NK-92 (cell line): ENCODE data around the gene ITPR2.
"Not testable (repeated sequence)": the region's sequence is repeated elsewhere in the genome, so short reads cannot be mapped to it uniquely, and the experiment has no call there.

ENCODE experiments used
- DNase-seq: peaks from one replicate; lab custom pipeline; 2025; ENCODE audit not compliant: unreplicated experiment; lab: John Stamatoyannopoulos, UW

The ITPR2 gene

GRCh38 chr12:26633591-26634210, 199.3 kb downstream of the ITPR2 start:
- no peak for DNase-seq

GRCh38 chr12:26632756-26633155, 200.2 kb downstream of the ITPR2 start:
- DNase-seq: no peak

GRCh38 chr12:26631846-26632245, 201.1 kb downstream of the ITPR2 start:
- DNase-seq: no peak

- no peak for DNase-seq
Observed at GRCh38 chr12:26630546-26631027, 202.4 kb downstream of the ITPR2 start.

- no peak for DNase-seq
Observed at GRCh38 chr12:26629864-26630263, 203.1 kb downstream of the ITPR2 start.

GRCh38 chr12:26628234-26628633, 204.8 kb downstream of the ITPR2 start:
- DNase-seq: no peak

- no peak for DNase-seq
Observed at GRCh38 chr12:26627335-26627734, 205.7 kb downstream of the ITPR2 start.

- DNase-seq: no peak
Observed at GRCh38 chr12:26623136-26623535, 209.9 kb downstream of the ITPR2 start.

- no peak for DNase-seq
Observed at GRCh38 chr12:26622601-26623000, 210.4 kb downstream of the ITPR2 start.

- DNase-seq: no peak
Observed at GRCh38 chr12:26621932-26622331, 211.1 kb downstream of the ITPR2 start.

- no peak for DNase-seq
Observed at GRCh38 chr12:26620907-26621306, 212.1 kb downstream of the ITPR2 start.

GRCh38 chr12:26617513-26617912, 215.5 kb downstream of the ITPR2 start:
- no peak for DNase-seq

GRCh38 chr12:26614011-26614616, 218.9 kb downstream of the ITPR2 start:
- no peak for DNase-seq

- no peak for DNase-seq
Observed at GRCh38 chr12:26612203-26612602, 220.8 kb downstream of the ITPR2 start.

GRCh38 chr12:26611598-26611997, 221.4 kb downstream of the ITPR2 start:
- no peak for DNase-seq

GRCh38 chr12:26610774-26611173, 222.2 kb downstream of the ITPR2 start:
- DNase-seq: no peak

GRCh38 chr12:26609986-26610385, 223.0 kb downstream of the ITPR2 start:
- no peak for DNase-seq

GRCh38 chr12:26608706-26609105, 224.3 kb downstream of the ITPR2 start:
- no peak for DNase-seq

- DNase-seq: no peak
Observed at GRCh38 chr12:26608273-26608672, 224.7 kb downstream of the ITPR2 start.

- DNase-seq: no peak
Observed at GRCh38 chr12:26606911-26607310, 226.1 kb downstream of the ITPR2 start.

- DNase-seq: not testable (repeated sequence)
Observed at GRCh38 chr12:26604813-26605212, 228.2 kb downstream of the ITPR2 start.

GRCh38 chr12:26599096-26599695, 233.8 kb downstream of the ITPR2 start:
- no peak for DNase-seq
